HG03432 (cell line): Measurements from ENCODE around the gene HLA-DPB1.
A peak's percentile ranks its signal among the peaks of the same experiment; 100 is the strongest.

Experiments
- ATAC-seq: cut with Tn5 transposase; IDR thresholded peaks from one replicate; pipeline ENCODE4 v1.9.1; 2021; ENCODE audit warnings: mild to moderate bottlenecking, moderate library complexity; ENCODE audit not compliant: unreplicated experiment

Gene HLA-DPB1

DNA sequence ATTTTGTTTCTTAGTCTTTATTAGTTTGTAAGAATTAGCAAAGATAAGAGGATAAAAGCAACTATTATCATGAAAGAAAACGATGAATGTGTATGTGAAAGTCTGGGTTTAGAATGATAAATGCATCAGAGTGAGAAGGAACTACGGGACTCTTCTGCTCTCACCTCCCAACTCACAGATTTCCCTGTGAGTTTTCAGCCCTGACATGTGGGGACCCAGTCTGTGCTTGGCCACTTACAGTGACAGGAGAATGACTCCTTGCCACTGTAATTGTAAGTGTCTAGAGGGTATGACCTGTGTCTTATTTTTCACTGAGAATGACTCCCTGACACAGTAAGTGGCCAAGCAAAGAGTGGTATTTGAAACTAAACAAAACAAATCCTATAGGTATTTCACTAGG is 4.9 kb upstream of the HLA-DPB1 start:
- no peak for ATAC-seq

DNA sequence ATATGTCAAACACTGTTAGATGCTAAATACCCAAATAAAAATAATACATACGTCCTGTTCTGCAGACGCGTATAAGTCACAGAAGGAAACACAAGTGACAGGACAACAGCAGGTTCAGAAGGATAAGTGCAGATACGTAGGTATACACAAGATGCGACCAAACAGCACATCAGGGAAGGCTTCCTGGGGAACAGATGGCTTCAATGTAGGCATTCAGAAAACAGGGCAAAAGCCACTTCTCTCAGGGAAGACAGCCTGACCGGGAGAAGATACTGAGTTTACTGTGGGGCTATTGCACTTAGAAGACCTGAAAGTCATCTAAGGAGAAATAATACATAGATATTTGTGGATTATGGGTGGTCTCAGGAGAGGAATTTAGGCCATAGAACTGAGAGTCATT is 4.2 kb upstream of the HLA-DPB1 start:
- no peak for ATAC-seq

DNA sequence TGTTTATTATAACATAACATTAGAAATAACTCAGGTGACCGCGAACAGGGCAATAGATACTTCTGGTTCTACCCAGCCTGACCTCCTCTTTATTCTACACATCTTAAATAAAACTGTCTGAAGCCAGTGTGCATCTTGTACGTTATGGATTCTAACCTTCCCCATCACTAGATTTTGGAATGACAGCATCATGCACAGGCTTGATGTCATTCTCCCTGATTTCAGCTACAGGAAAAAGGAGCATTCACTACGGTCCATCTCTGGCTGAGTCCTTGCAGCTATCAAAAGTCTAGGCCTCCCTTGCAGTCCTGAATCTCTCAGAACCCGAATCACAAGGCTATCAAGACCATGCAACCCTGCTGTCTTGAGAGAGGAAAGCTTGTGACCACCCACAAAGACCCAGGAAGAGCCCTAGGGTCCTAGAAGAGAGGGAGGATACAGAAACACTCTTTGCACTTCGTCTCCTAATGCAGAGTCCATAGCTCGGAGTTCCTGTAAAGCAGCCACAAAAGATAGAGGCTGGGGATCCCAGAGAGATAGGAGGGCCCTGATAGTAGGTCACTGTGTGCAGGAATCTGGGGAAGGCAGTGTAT is 3.2 kb upstream of the HLA-DPB1 start:
- no peak for ATAC-seq

DNA sequence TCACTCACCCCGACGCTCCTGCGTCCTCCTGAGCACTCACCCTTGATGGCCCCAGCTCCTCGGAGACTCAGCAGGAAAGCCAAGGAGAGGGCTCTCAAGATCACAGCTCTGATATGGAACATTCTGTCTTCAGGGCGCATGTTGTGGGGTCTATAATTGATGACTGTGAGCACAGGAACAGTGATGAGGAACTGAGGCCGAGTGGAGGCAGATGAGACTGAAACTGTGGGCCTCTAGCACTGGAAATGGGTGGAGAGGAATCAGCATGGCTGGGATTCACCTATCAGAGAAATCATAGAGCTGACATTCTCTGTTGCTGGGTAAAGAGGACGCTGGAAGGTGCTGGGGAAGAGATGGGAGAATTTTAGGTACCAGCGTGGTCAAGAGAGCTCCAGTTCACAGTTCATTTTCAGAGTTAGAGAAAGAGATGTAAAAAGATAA is 2.3 kb upstream of the HLA-DPB1 start, which contains the start of gene HLA-DPA1:
Gene HLA-DPA1 (minus strand): TSS at position 219 of the 441 bp plus-strand sequence.
- peak; percentile 62 for ATAC-seq

DNA sequence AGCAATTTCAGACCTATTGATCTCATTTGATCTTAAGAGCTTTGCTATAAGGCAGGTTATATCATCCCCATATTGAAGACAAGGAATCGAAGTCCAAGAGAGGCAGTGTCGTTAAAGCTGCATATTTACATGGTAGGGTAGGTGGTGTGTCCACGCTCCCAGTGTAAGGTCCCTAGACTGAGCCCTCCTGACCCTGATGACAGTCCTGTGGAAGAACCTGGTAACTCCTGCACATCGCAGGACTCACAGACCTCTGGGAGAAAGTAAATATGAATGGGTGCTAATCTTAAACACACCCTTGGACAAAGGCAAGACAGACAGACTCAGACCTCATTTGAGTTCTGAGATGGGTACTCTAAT is 602 bp upstream of the HLA-DPB1 start:
- ATAC-seq: peak; percentile 3

DNA sequence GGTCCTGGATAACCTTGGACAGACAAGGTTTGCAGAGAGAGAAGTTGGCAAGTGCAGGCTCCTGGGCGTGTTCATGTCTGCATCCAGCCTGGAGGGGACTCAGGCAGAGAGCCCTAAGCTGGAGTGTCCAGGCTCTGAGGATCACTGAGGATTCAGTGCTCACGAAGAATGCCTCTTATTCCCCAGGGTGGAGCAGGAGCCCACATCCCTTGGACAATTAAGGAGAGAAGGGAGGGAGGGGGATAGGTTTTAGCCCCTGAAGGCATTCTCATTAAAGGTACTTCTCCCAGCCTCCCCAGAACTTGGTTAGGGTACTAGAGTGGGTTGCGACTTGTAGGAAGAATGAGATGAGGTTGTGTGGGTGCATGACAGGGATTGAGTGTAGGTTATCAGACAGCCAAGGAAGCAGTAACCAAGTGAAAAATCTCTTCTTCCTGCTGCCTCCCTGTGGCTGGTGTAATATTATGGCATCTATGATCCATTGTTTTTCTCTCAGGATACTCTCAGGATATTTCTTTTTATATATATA is 680 bp downstream of the HLA-DPB1 start:
- no peak for ATAC-seq

DNA sequence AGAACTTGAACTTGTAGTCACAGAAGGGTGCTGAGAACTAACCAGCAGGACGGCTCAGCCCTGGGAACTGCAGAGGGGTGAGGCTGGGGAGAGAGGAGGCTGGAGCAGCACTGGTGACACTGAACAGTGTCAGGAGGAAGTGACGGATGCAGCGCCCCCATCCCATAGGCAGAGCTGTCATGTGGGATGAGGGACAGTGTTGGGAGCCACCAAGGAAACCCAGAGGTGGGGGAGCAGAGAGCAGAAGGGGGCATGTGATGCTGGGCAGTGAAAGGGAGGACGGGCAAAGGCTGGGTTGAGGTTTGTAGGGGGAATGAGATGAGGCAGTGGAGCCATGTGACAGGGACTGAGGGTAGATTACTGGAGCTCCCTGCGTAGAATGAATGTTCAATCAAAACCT is 2.1 kb downstream of the HLA-DPB1 start:
- ATAC-seq: no peak

DNA sequence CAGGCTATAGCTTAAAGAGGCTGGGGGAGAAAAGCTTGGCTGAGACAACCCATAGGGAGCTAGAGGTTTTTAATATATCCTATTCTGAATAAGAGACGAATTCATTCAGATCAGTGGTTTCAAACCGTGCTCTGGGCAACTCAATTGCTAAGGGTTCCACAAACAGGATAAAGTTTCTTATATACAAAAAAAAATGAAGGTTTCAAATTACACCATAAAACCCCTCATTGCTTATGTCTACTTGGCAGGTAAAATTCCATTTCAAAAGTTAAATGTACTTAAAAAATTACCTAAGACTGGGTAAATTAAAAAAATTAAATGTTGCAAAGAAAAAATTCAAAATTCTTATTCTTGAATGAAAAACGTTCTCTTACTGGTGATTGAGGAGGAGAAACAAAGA is 2.7 kb downstream of the HLA-DPB1 start:
- ATAC-seq: no peak

DNA sequence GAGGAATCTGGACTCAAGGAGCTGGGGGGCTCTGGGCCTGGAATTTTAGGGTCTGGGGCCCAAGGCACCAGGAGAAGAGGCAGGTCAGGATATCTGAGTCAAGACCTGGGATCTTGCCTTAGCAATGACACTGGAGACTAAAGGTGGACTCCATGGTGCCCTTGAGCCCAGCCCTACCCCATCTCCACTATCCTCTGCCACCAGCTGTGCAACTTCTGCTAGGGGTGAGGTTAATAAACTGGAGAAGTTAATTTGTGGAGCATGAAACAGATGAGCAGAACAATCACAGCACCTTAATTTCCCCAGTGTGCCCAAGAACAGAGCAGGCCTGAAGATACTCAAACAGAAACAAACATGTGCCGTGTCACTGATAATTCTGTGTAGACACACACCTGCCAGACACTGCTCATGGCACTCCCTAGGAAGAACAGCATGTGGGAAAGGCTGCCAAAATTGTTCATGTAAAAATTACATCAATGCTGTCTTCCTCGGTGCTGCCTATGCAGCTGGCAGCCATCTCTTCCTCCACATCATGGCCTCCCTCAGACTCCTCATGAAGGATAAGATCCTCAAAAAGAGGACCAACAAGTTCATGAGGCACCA is 3.2 kb downstream of the HLA-DPB1 start:
- no peak for ATAC-seq

DNA sequence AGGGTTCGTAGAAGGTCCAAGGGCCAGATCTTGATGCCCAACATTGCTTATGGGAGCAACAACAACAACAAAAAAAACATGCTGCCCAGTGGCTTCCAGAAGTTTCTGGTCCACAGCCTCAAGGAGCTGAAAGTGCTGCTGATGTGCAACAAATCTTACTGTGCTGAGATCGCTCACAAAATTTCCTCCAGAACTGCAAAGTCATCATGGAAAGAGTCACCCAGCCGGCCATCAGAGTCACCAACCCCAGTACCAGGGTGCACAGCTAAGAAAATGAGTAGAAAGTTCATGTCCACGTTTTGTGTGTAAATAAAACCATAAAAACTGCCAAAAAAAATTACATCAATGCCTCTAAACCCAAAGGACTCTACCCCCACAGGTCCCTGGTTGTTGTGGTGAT is 3.8 kb downstream of the HLA-DPB1 start:
- ATAC-seq: no peak

DNA sequence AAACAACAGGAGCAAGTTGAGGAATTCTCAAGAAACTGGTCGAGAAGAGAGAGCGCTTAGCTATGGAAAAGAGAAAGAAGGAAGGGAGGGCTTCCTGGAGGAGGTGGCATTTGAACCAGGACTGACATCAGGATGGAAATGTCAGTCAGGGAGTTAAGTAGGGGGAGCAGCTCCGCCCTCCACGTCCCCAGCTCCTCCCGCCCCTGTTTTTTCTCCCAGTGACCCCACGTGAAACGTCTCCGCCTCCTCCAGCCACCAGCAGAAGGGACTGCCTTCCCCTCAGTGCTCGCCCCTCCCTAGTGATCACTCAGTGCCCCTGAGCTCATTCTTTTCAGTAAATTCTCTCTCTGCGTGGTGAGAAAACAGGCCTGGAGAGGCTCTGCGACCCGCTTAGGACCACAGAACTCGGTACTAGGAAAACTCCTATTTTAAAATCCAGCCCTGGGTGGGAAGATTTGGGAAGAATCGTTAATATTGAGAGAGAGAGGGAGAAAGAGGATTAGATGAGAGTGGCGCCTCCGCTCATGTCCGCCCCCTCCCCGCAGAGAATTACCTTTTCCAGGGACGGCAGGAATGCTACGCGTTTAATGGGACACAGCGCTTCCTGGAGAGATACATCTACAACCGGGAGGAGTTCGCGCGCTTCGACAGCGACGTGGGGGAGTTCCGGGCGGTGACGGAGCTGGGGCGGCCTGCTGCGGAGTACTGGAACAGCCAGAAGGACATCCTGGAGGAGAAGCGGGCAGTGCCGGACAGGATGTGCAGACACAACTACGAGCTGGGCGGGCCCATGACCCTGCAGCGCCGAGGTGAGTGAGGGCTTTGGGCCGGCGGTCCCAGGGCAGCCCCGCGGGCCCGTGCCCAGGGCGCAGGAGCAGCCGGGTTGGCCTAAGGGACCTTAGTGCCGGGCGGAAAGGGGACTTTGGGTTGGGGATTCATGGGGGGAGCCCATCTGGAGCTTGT is 4.6 kb downstream of the HLA-DPB1 start:
- no peak for ATAC-seq

DNA sequence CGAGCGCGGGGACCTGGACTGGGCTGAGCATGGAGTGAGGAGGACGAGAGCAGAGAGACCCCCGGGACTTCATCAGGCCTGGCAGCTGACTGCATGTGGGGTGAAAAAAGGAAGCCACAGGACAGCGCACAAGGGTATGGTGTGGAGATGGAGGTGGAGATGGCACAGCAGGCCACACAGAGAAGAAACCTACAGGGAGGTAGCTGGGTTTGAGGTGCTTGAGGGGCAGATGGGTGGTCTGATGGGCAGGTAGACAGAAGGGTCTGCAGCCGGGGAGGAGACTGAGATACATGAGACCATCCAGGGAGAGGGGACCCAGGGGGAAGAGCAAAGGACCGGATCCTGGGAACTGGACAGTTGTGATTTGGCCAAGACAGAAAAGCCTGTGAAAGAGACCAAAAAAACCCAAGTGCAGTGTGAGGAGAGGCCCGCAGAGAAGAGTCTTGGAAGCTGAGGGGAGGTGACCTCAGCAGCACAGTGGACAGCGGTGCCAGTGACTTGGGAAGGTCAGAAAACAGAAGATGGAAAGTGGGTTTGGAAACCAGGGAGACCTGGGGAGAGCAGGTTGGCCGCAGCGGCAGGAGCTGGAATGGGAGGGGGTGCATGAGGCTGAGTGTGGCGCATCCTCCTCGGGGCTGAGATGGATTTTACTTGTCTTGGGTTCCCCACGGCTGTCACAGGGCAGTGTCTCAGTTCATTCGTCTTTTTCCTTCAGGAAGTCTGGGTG is 5.5 kb downstream of the HLA-DPB1 start:
- no peak for ATAC-seq

DNA sequence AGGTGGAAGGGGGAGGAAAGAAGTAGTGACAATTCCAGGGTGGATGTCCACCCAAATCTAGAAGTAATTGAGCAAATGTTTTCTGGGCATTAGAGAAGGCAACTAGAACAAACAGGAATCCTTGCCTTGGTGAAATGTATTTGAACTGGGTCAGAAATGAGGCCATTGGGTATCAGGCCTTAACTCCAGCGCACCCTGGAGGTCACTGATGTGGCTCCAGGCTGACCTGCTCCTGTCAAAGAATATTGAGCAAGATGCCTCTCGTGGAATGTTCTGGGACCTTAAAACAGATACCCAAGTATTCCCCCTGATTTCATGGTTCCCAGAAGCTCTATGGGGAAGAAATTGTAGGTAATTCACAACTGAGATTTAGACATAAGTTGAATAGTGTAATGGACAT is 6.9 kb downstream of the HLA-DPB1 start:
- no peak for ATAC-seq

DNA sequence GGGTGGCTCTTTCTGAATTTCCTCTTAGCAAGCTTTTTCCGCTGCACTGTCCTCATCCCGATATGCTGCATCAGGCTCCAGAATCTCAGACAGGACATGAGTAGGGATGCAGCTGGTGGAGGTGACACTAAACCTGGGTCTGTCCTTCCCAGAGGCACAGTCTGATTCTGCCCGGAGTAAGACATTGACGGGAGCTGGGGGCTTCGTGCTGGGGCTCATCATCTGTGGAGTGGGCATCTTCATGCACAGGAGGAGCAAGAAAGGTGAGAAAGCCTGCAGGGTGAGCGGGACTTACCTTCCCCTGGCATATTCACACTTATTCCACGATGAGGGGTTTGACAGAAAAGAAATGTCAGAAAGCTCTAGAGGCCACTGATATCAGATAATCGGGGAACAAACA is 9.8 kb downstream of the HLA-DPB1 start:
- no peak for ATAC-seq

DNA sequence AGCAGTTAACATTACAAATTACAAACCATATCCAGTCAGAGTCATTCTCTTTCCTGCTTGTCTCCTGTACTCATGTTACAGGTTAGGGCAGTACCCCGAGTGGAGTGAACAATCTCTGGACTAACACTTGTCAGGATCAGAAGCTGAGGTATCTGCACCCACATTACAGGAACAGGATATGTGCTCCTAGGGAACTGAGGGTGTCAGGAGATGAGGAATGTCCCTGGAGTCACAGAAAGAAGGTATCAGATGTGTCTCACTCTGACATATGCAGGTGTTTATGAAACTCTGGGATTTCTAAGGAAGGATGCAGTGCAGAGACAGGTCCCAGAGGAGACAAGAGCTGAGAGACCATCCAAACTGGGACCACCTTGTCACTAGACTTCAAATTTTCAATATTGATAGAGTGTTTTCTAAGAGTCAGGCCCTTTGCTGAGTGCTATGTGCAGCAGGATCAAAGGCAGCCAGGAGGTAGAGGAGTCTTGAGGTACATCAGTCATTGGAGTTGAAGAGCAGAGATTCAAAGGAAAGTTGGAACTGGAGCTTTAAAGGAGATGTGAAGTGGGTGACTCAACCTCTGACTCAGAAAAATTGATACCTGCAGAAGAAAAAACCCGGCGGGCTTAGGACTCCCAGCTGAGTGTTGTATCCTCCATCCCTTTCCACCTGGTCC is 12.6 kb downstream of the HLA-DPB1 start:
- no peak for ATAC-seq

DNA sequence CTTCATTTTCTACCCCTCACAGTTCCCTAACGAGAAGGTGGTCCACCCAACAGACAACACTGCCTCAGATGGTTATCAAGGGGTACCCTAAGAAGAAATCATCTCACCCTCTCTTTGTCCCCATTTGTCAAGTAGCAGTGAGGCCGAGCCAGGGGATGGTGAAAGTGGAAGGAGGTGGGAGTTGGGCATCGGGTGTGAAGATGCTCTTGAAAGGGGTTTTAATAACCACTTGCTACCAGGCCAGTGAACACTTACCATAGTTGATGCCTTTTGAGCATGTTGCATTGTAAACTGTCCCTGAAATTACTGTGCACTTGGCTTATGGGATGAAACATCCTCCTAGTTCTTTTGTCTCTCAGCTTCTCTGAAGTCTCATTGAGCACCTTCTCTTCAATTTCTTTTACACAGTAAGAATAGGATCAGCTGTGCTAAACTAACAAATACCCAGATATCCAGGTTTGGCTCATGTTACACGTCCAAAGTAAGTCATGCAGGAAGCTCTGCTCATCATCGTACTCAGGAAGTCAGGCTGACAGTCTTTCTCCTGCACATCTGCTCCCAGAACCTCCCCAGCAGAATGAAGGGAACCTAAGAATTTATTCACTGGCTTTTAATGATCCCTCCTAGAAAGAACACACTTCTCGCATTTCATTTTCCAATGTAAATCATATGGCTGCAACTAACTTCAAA is 13.3 kb downstream of the HLA-DPB1 start:
- no peak for ATAC-seq

DNA sequence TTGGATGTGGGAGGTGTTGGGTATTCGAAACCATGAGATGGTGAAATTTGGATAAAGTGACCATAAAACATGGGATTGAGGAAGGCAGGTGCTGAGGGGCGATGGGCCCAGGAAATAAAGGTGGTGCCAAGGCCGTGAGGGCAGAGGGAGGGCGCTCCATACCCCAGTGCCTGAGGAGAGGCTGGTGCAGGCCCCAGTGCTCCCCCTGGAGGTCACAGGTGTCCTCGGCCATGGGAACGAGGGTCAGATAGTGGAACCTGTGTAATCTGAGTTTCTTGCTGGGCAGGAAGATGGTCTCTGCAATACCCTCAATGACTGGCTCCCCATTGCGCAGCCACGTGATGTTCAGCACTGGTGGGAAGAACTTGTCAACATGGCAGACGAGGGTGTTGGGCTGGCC is 16.2 kb downstream of the HLA-DPB1 start:
- no peak for ATAC-seq

DNA sequence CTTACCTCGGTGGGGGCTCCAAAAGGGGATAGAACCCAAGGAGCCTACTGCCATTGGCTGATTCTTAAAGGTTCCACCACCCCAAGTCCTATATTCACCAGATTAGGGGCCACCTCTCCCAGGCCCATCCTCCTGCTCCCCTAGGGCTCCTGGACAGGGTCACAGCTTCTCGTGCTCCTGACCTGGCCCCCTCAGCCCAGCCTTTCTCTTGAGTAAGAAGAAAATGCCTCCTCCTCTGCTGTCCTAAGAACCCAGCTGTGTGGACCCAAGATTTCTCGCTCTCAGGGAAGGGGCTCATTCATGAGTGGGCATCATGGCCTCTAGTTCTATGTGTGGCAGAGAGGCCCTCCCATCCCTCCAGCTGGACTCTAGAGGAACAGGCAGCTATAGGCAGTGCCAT is 16.6 kb downstream of the HLA-DPB1 start:
- ATAC-seq: no peak

DNA sequence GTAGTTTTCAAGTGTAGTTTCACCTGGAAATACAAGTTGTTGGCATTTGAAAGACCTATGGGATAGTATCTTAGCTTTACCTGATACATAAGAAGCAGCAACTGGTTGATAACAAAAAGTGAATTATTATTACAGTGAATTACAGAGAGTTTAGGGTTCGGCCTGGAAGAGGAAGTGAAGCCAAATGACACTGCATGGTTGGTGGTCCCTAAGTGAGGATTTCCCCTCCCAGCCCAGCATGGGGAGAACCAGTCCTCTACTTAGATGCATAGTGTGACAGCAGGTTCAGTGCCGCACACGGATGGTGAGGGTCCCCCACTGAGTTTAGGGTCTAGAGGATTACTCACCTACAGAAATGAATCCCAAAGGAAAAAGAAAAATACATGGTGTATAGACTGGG is 18.1 kb downstream of the HLA-DPB1 start:
- no peak for ATAC-seq

DNA sequence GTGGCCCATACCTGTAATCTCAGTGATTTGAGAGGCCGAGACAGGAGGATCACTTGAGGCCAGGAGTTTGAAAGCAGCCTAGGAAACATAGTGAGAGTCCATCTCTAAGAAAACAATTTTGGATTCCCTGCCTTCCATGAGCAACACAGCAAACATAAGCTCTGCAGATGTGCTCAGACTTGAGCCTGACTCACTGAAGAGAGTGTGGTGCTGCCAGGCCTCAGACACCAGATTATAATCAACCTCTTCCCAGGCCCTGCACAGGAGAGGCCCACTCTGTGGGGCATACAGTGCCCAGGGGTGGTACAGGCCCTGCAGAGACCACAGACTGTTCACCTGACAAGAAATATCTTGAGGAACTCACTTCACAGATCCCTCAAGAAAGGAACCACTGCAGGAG is 19.9 kb downstream of the HLA-DPB1 start:
- ATAC-seq: no peak
